Suprapubic skin (tissue), 4 donors: Measurements from ENCODE around the gene FYN. TPM values are rescaled to one million over a fixed set of nuclear protein-coding genes. Genes with fewer than 3 reads are reported as not detected.

Experiments
- DNase-seq, 2 donors: peaks; one replicate each; pipeline ENCODE4 v3.0.0-alpha.2; 2019; ENCODE audit warnings: low spot score in 2 of 2
- H3K27ac ChIP-seq: fragments of 200-600 bp; sonication (generic); one replicate; pipeline ENCODE4 v1.5.1; 2019
- H3K27me3 ChIP-seq: fragments of 200-600 bp; sonication (generic); one replicate; pipeline ENCODE4 v1.5.1; 2019
- H3K36me3 ChIP-seq: fragments of 200-600 bp; sonication (generic); one replicate; pipeline ENCODE4 v1.5.1; 2019
- H3K4me1 ChIP-seq: fragments of 200-600 bp; sonication (generic); one replicate; pipeline ENCODE4 v1.5.1; 2019
- H3K4me3 ChIP-seq: fragments of 200-600 bp; sonication (generic); one replicate; pipeline ENCODE4 v1.5.1; 2019; ENCODE audit warnings: mild to moderate bottlenecking
- H3K9me3 ChIP-seq: fragments of 200-600 bp; sonication (generic); one replicate; pipeline ENCODE4 v1.5.1; 2019
- EP300 ChIP-seq: sonication (generic); formaldehyde crosslinking; IDR thresholded peaks from one replicate; pipeline ENCODE4 v1.6.1; 2017; ENCODE audit warnings: antibody characterized with exemption
- POLR2A ChIP-seq, 2 donors: fragments of 450-650 bp; IDR thresholded peaks; one replicate each; pipeline ENCODE4 v1.6.1; 2017; ENCODE audit warnings: antibody characterized with exemption in 2 of 2, mild to moderate bottlenecking in 2 of 2, moderate library complexity in 2 of 2
- POLR2AphosphoS5 ChIP-seq, 3 donors: sonication (generic); formaldehyde crosslinking; IDR thresholded peaks; one replicate each; pipeline ENCODE4 v1.6.1; 2017; ENCODE audit warnings: antibody characterized with exemption in 3 of 3
- WGBS: methylation state at CpG from one replicate; pipeline ENCODE4 v1.1.5; 2018; 5-methylcytosine and 5-hydroxymethylcytosine counted together
- total RNA-seq, 4 donors: library from RNA; depleted of rRNA; stranded (reverse); fragments of >200 nt; gene quantifications; one replicate each; pipeline ENCODE4 v1.1.0, GENCODE V29; 2016
- TF ChIP-seq, protein P1 (sequence below), 2 donors: fragments of 200-600 bp in 1 of 2; fragments of 450-650 bp in 1 of 2; sonication (generic) in 1 of 2; IDR thresholded peaks; one replicate each; pipeline ENCODE4 v1.5.1; 2016 to 2019; ENCODE audit warnings: antibody characterized with exemption in 2 of 2, mild to moderate bottlenecking in 1 of 2, moderate library complexity in 1 of 2

The FYN gene
- total RNA-seq, 4 donors from 2014 or later: 36.6 to 89.6 (median 67.3) TPM

DNA sequence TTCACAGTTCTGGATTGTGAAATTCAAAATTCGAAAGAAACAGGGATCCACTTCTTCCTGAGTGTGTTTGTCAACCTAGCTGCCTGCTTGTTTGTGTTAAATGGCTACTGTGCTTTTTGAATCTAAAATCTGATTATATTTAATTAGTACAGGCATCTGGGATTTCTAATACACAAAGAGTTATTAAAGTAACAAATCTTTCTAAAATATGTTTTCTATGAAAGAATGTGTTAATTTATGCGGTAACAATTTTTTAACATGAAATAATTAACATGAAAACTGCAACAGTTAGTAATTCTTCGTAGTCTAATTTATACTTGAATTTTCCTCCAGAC, 186.4 kb downstream of the FYN start:
- H3K27ac ChIP-seq: peak overlapping the region; percentile 86
- no peak for DNase-seq

DNA sequence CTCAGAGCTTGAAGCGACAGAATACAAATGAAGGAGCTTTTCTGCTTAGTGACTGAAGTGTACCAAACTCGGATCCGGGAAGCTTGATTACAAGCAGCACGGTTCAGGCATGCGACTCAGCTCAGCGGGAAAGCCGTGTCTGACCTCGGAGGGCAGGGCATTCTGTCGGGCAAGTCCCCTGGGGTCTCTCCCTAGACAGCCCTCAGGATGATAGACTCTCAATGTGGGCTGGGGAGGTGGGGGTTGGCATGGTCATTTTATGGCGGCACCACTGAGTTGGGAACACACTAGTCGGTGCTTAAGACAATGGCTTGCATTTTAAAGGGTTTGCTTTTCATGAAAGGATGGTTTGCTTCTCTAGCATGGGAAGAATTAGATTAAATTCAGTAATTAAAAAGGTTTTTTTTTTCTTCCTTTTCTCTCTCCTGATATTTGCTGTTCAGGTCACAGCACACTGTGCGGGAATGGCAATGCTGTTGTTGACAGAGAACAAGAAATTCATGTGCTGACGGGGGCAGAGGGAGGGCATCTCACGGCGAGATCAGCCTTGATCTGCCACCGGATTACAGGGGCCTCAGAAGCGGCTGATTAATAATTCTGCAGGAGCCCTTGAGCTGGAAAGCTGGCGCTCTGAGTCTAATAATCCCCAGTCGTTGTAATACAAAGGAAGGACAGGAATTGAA, 186.9 kb downstream of the FYN start:
- peak overlapping the region; percentile 86 for H3K27ac ChIP-seq
- 55% methylated on average over 19 of the region's 19 CpGs for WGBS

More for the DNA sequence above, 186.4 kb downstream of the FYN start:
- no peak for TF ChIP-seq POLR2AphosphoS5 (IDR thresholded peaks at IDR 0.05)
- TF ChIP-seq EP300: no peak
- TF ChIP-seq, protein P1, sequence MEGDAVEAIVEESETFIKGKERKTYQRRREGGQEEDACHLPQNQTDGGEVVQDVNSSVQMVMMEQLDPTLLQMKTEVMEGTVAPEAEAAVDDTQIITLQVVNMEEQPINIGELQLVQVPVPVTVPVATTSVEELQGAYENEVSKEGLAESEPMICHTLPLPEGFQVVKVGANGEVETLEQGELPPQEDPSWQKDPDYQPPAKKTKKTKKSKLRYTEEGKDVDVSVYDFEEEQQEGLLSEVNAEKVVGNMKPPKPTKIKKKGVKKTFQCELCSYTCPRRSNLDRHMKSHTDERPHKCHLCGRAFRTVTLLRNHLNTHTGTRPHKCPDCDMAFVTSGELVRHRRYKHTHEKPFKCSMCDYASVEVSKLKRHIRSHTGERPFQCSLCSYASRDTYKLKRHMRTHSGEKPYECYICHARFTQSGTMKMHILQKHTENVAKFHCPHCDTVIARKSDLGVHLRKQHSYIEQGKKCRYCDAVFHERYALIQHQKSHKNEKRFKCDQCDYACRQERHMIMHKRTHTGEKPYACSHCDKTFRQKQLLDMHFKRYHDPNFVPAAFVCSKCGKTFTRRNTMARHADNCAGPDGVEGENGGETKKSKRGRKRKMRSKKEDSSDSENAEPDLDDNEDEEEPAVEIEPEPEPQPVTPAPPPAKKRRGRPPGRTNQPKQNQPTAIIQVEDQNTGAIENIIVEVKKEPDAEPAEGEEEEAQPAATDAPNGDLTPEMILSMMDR (IDR thresholded peaks at IDR 0.05): no peak
- TF ChIP-seq POLR2A (IDR thresholded peaks at IDR 0.05): no peak
- H3K4me1 ChIP-seq: peaks cover 38% of the 10 kb centered on the region
- no peaks in the 10 kb centered on the region for H3K27me3 ChIP-seq
- peaks cover 14% of the 10 kb centered on the region for H3K36me3 ChIP-seq
- WGBS: 69% methylated on average over 3 of the region's 3 CpGs
- no peak overlapping the region for H3K4me3 ChIP-seq
- no peaks in the 10 kb centered on the region for H3K9me3 ChIP-seq

DNA sequence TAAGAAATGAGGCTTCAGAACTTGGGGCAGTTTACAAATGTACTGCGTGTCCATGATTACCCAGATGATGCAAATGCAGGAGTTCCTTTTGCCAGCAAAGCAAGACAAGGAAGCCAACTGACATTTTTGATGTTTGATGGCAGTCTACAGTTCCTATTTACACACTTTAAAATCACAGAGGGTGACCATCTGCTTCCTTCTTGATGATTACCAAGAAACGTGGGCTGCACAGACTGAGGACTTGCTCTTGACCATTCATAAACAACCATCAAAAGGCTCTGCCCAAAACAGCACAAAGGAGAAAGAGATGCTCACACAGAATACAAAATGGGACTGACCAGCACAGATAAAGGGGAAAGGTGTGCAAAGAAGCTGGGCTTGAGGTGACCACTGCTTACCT, 187.7 kb downstream of the FYN start:
- H3K36me3 ChIP-seq: peaks cover 7% of the 10 kb centered on the region
- H3K27me3 ChIP-seq: no peaks in the 10 kb centered on the region
- H3K4me1 ChIP-seq: peaks cover 34% of the 10 kb centered on the region
- H3K27ac ChIP-seq: peak overlapping the region; percentile 86
- TF ChIP-seq, protein P1 (IDR thresholded peaks at IDR 0.05): no peak
- no peak for TF ChIP-seq POLR2AphosphoS5 (IDR thresholded peaks at IDR 0.05)
- no peak for TF ChIP-seq POLR2A (IDR thresholded peaks at IDR 0.05)
- no peak for TF ChIP-seq EP300
- no peaks in the 10 kb centered on the region for H3K9me3 ChIP-seq
- WGBS: 41% methylated on average over 2 of the region's 2 CpGs
- DNase-seq: no peak
- no peak overlapping the region for H3K4me3 ChIP-seq

More for the DNA sequence above, 186.9 kb downstream of the FYN start:
- DNase-seq: no peak
- Histone ChIP-seq H3K9me3 (no peaks in the 10 kb centered on the region), H3K36me3 (peaks cover 13% of the 10 kb centered on the region), H3K4me1 (peaks cover 34% of the 10 kb centered on the region), H3K4me3 (no peak overlapping the region), H3K27me3 (no peaks in the 10 kb centered on the region)
- TF ChIP-seq POLR2AphosphoS5 (IDR thresholded peaks at IDR 0.05) (no peak), EP300 (no peak), POLR2A (IDR thresholded peaks at IDR 0.05) (no peak)
- TF ChIP-seq, protein P1 (IDR thresholded peaks at IDR 0.05): no peak

DNA sequence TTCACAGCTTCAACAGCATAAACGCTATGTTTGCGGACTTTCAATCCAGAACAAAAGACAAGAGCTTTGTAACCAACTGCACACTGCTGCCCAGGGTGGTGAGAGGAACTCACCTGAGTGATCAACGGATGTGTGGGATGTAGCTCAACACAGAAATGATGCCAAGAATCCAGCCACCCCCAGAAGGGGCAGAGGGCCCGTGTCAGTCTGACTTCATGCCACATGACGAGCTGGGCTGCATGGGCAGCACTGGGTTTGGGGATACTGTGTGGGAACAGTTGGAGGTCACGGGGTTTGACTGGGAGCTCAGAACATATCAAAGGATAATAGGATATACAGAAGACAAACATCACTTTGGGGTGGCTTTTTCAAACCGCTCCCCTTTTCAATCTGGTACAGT, 188.2 kb downstream of the FYN start:
- 78% methylated on average over 7 of the region's 7 CpGs for WGBS
- H3K27ac ChIP-seq: peak overlapping the region; percentile 86
- no peaks in the 10 kb centered on the region for H3K9me3 ChIP-seq
- no peak for DNase-seq
- TF ChIP-seq, protein P1 (IDR thresholded peaks at IDR 0.05): no peak
- no peak for TF ChIP-seq POLR2A (IDR thresholded peaks at IDR 0.05)
- no peak for TF ChIP-seq POLR2AphosphoS5 (IDR thresholded peaks at IDR 0.05)
- TF ChIP-seq EP300: no peak
- peaks cover 4% of the 10 kb centered on the region for H3K36me3 ChIP-seq
- H3K27me3 ChIP-seq: no peaks in the 10 kb centered on the region
- H3K4me3 ChIP-seq: no peak overlapping the region
- peaks cover 34% of the 10 kb centered on the region for H3K4me1 ChIP-seq

DNA sequence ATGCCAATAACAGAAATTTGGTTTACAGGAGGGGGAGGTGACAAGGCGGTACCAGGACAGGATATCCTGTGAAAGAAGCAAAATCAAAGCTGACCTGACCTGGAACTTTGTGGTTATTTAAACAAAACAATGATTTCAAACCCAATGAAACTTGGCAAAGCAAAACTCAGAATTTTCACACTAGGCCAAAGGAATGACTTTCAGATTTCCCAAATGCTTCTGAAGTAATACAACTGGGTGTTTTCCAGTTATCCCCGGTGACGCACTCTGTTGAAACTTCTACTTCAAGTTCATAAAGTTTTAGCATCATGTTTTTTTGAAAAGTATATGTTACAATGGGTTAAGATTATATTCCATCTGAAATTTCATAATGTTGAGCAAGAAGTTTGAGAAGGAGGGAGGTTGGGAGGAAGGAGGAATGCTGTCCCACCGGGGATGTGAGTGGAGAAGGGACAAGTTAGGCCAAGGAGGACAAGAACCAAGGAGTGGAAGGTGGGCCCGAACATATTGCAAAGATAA, 189.4 kb downstream of the FYN start:
- peak overlapping the region; percentile 86 for H3K27ac ChIP-seq
- DNase-seq: no peak
- H3K36me3 ChIP-seq: no peaks in the 10 kb centered on the region
- H3K4me1 ChIP-seq: peaks cover 34% of the 10 kb centered on the region
- 53% methylated on average over 5 of the region's 5 CpGs for WGBS
- no peaks in the 10 kb centered on the region for H3K9me3 ChIP-seq
- H3K4me3 ChIP-seq: no peak overlapping the region
- TF ChIP-seq POLR2AphosphoS5 (IDR thresholded peaks at IDR 0.05): peak in 2 of 3 donors; percentile 53 to 54
- no peak for TF ChIP-seq EP300
- no peaks in the 10 kb centered on the region for H3K27me3 ChIP-seq
